Right forelimb (tissue), 1 donor: ENCODE measurements around the gene RPL18A.

Experiments used
- DNase-seq: peaks from one replicate; pipeline ENCODE4 v3.0.0-alpha.2; 2018

The RPL18A gene

GRCh38 chr19:17910791-17911360 is 51.2 kb downstream of the RPL18A start:
- DNase-seq = no peak
